ENCODE results near the gene LTBP1.

DNA sequence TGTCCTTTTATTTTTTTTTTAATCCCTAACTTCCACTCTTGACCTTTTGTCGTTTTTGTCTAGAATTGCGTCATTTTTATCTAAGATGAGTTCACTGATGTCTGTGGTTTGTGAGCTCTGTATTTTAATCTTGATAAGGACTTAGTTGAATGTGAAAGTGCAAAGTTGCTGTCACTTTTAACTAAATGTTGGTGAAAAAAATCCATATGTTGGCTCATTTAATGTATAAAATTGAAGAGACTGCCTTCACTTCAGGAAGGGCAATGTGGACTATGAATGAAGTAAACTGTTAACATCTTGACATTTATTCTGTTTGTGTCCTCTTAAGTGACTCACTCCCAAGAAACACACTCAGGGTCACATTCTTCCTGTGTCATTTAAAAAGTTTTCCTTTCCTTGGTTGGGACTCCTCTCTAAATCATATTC is 273.1 kb downstream of the LTBP1 start:
- TF ChIP-seq, protein P1, sequence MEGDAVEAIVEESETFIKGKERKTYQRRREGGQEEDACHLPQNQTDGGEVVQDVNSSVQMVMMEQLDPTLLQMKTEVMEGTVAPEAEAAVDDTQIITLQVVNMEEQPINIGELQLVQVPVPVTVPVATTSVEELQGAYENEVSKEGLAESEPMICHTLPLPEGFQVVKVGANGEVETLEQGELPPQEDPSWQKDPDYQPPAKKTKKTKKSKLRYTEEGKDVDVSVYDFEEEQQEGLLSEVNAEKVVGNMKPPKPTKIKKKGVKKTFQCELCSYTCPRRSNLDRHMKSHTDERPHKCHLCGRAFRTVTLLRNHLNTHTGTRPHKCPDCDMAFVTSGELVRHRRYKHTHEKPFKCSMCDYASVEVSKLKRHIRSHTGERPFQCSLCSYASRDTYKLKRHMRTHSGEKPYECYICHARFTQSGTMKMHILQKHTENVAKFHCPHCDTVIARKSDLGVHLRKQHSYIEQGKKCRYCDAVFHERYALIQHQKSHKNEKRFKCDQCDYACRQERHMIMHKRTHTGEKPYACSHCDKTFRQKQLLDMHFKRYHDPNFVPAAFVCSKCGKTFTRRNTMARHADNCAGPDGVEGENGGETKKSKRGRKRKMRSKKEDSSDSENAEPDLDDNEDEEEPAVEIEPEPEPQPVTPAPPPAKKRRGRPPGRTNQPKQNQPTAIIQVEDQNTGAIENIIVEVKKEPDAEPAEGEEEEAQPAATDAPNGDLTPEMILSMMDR (IDR thresholded peaks at IDR 0.05) = no peak
- no peak for TF ChIP-seq POLR2A (IDR thresholded peaks at IDR 0.05)
- no peak for TF ChIP-seq EP300 (IDR thresholded peaks at IDR 0.05)

All from suprapubic skin (tissue), 3 donors.